Measurements from ENCODE around the gene P3H2.

- no peak for TF ChIP-seq EZH2 (IDR thresholded peaks at IDR 0.05; ENCODE audit: borderline replicate concordance)
- TF ChIP-seq, protein P1, sequence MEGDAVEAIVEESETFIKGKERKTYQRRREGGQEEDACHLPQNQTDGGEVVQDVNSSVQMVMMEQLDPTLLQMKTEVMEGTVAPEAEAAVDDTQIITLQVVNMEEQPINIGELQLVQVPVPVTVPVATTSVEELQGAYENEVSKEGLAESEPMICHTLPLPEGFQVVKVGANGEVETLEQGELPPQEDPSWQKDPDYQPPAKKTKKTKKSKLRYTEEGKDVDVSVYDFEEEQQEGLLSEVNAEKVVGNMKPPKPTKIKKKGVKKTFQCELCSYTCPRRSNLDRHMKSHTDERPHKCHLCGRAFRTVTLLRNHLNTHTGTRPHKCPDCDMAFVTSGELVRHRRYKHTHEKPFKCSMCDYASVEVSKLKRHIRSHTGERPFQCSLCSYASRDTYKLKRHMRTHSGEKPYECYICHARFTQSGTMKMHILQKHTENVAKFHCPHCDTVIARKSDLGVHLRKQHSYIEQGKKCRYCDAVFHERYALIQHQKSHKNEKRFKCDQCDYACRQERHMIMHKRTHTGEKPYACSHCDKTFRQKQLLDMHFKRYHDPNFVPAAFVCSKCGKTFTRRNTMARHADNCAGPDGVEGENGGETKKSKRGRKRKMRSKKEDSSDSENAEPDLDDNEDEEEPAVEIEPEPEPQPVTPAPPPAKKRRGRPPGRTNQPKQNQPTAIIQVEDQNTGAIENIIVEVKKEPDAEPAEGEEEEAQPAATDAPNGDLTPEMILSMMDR (IDR thresholded peaks at IDR 0.05; ENCODE audit: poor library complexity): no peak
Observed at GRCh38 chr3:190127195-190127594, 6.5 kb upstream of the P3H2 start.

Measured in hepatocyte (in vitro differentiated cells).